ENCODE data around the gene CCSAP.

GRCh38 chr1:229309684-229310083 lies 33.2 kb downstream of the CCSAP start:
- TF ChIP-seq POLR2A (IDR thresholded peaks at IDR 0.05) = no peak
- no peak for TF ChIP-seq CTCF (IDR thresholded peaks at IDR 0.05)
- TF ChIP-seq EP300 (IDR thresholded peaks at IDR 0.05) = no peak
- TF ChIP-seq POLR2AphosphoS5 (IDR thresholded peaks at IDR 0.05) = no peak
